ENCODE results near the gene RPS15. TPM values are rescaled to one million over a fixed set of nuclear protein-coding genes. Genes with fewer than 3 reads are reported as not detected.

RPS15 gene
- total and polyA plus RNA-seq, 9 of the 15 experiments (the other 6 are each of a cell fraction or from before 2014, with no cell fraction given) = 605 to 2,791 (median 957) TPM

GRCh38 chr19:1445185-1445931, 7.2 kb downstream of the RPS15 start (continued):
- TF ChIP-seq ZNF511 (CRISPR knock-in tag; IDR thresholded peaks at IDR 0.05) = no peak; the same call in 1 of the 2 replicates
- TF ChIP-seq MNT (conservative IDR thresholded peaks at IDR 0.05) = peak in 1 of 2 experiments; percentile 50; a peak in 2 of 4 replicates
- TF ChIP-seq MYC (IDR thresholded peaks at IDR 0.05; ENCODE audit: low read depth, low read length) = 0 out of 2 replicates have a peak, but pooled peaks have one; percentile 12
- TF ChIP-seq MYC (CRISPR knock-in tag; IDR thresholded peaks at IDR 0.05; ENCODE audit: borderline replicate concordance, low read depth) = no peak
- peak; percentile 20; the same call in 1 of the 2 replicates for TF ChIP-seq ZNF12 (CRISPR knock-in tag; IDR thresholded peaks at IDR 0.05)
- peak in 1 of 2 experiments; percentile 74; a peak in 2 of 4 replicates for TF ChIP-seq RCOR1 (IDR thresholded peaks at IDR 0.05; ENCODE audit: borderline replicate concordance in 1 of 2, low read depth in 2 of 2, low read length in 2 of 2)
- TF ChIP-seq KDM1A (IDR thresholded peaks at IDR 0.05) = peak; percentile 72 to 80; a peak in 3 of 4 replicates
- TF ChIP-seq FOXP4 (CRISPR knock-in tag; IDR thresholded peaks at IDR 0.05; ENCODE audit: borderline replicate concordance) = no peak; the same call in 1 of the 2 replicates
- TF ChIP-seq ZNF41 (CRISPR knock-in tag; conservative IDR thresholded peaks at IDR 0.05) = no peak
- no peak for TF ChIP-seq E2F8 (IDR thresholded peaks at IDR 0.05; ENCODE audit: low read depth, partially characterized antibody)
- TF ChIP-seq RBM15 (IDR thresholded peaks at IDR 0.05; ENCODE audit: insufficient read depth, low read length) = no peak
- peak; percentile 39; the same call in 1 of the 2 replicates for TF ChIP-seq KLF16 (IDR thresholded peaks at IDR 0.05)
- no peak for TF ChIP-seq PREB (CRISPR knock-in tag; IDR thresholded peaks at IDR 0.05)
- TF ChIP-seq NONO (IDR thresholded peaks at IDR 0.05; ENCODE audit: low read depth in 2 of 2, low read length in 1 of 2) = 0 out of 4 replicates have a peak, but pooled peaks of 1 of the 2 experiments have one; percentile 50
- TF ChIP-seq CREBBP (IDR thresholded peaks at IDR 0.05; ENCODE audit: low read depth, low read length) = no peak
- no peak for TF ChIP-seq ESRRB (CRISPR knock-in tag; IDR thresholded peaks at IDR 0.05; ENCODE audit: borderline replicate concordance)
- TF ChIP-seq THRAP3 (IDR thresholded peaks at IDR 0.05; ENCODE audit: borderline replicate concordance) = no peak

All from K562 (cell line).